WTC11 (cell line): ENCODE data around the gene CCDC157.

ENCODE experiments used
- CBFB ChIP-seq: sonication (generic); formaldehyde crosslinking; IDR thresholded peaks from 2 replicates; pipeline ENCODE4 v1.8.1; 2022; ENCODE audit warnings: mild to moderate bottlenecking, low read depth, missing genetic modification reagents
- CTCF ChIP-seq: fragments of 200-600 bp; IDR thresholded peaks from 2 replicates; pipeline ENCODE4 v1.8.0; 2022; ENCODE audit warnings: antibody characterized with exemption
- ETV6 ChIP-seq: sonication (generic); formaldehyde crosslinking; IDR thresholded peaks from 2 replicates; pipeline ENCODE4 v1.8.1; 2022; ENCODE audit warnings: mild to moderate bottlenecking, missing genetic modification reagents
- FOXP4 ChIP-seq: sonication (generic); formaldehyde crosslinking; IDR thresholded peaks from 2 replicates; pipeline ENCODE4 v1.8.0; 2022; ENCODE audit warnings: mild to moderate bottlenecking, missing genetic modification reagents
- MAX ChIP-seq: sonication (generic); formaldehyde crosslinking; IDR thresholded peaks from 2 replicates; pipeline ENCODE4 v1.8.0; 2022; ENCODE audit warnings: mild to moderate bottlenecking, missing genetic modification reagents
- SMAD4 ChIP-seq: sonication (generic); formaldehyde crosslinking; IDR thresholded peaks from 2 replicates; pipeline ENCODE4 v1.8.0; 2022; ENCODE audit warnings: mild to moderate bottlenecking, missing genetic modification reagents
- ZBTB43 ChIP-seq: sonication (generic); formaldehyde crosslinking; IDR thresholded peaks from 2 replicates; pipeline ENCODE4 v1.8.1; 2023; ENCODE audit warnings: mild to moderate bottlenecking, missing genetic modification reagents
- ZMAT4 ChIP-seq: fragments of 250-450 bp; sonication (Bioruptor Pico); IDR thresholded peaks from 2 replicates; pipeline ENCODE4 v1.9.0; 2021; ENCODE audit warnings: mild to moderate bottlenecking
- ZNF219 ChIP-seq: sonication (generic); formaldehyde crosslinking; IDR thresholded peaks from 2 replicates; pipeline ENCODE4 v1.8.0; 2023; ENCODE audit warnings: missing genetic modification reagents, mild to moderate bottlenecking, borderline replicate concordance

- TF ChIP-seq SMAD4 (CRISPR knock-in tag) (no peak), CTCF (no peak), MAX (CRISPR knock-in tag) (no peak; the same call in 1 of the 2 replicates), ZMAT4 (no peak), CBFB (no peak), ZBTB43 (CRISPR knock-in tag) (no peak), ETV6 (CRISPR knock-in tag) (no peak; the same call in 1 of the 2 replicates), FOXP4 (CRISPR knock-in tag) (no peak), ZNF219 (CRISPR knock-in tag) (no peak)
Observed at GRCh38 chr22:30423959-30424533, 67.2 kb downstream of the CCDC157 start.
